ENCODE measurements around the gene ZNF410. TPM values are rescaled to one million over a fixed set of nuclear protein-coding genes. Genes with fewer than 3 reads are reported as not detected.
"Not testable (repeated sequence)": the region's sequence is repeated elsewhere in the genome, so short reads cannot be mapped to it uniquely, and the experiment has no call there.

Gene ZNF410
- total RNA-seq, 1 donor from 2014 or later = 54.7 TPM

- DNase-seq (ENCODE audit: low spot score) = no peak
Measured at GRCh38 chr14:73884438-73885190, 2.0 kb upstream of the ZNF410 start.

DNA sequence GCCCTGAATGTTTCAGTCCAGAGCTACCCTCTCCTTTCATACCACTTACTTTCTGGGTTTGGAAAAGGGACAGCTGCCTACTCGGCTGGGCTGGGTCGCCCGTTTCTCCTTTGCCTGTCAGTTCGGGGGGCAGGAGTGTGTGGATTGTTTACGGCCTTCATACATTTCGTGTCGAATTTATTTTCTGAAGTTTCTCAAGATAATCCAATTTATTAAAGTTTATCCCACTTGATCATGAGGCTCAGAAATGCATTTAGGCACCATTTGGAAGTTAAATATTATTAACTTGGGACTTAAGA, 608 bp downstream of the ZNF410 start:
- DNase-seq (ENCODE audit: low spot score) = no peak

GRCh38 chr14:73887694-73888459, 1.2 kb downstream of the ZNF410 start:
- DNase-seq (ENCODE audit: low spot score) = no peak

DNA sequence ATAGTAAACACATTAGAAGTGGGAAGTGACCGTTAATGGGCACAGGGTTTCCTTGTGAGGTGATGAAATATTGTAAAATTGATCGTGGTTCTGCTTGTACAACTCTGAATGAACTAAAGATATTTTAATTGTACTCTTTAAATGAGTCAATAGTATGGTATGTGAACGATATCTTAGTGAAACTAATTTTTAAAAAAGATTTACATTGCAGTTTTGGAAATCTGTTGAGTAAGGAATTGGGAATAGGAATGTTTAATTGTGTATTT, 1.7 kb downstream of the ZNF410 start:
- no peak for DNase-seq (ENCODE audit: low spot score)

- no peak for DNase-seq (ENCODE audit: low spot score)
Measured at GRCh38 chr14:73888971-73889370, 2.3 kb downstream of the ZNF410 start.

DNA sequence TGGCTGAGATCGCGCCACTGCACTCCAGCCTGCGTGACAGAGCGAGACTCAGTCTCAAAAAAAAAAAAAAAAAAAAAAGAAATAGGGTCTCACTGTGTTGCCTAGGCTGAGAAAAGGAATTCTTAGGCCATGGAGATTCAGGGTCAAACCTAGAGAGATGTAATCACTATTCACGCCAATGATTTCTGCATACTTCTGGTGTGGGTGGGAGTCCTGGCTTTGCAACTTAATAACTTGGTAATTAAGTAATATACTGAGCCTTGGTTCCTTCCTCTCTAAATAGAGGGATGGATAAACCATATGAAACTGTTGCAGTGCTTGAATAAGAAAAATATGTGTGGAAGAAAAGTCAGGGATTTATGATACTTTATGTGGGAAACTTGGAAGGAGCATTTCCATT, 2.7 kb downstream of the ZNF410 start:
- no peak for DNase-seq (ENCODE audit: low spot score)

- not testable (repeated sequence) for DNase-seq (ENCODE audit: low spot score)
Measured at GRCh38 chr14:73894180-73894687, 7.6 kb downstream of the ZNF410 start.

- DNase-seq (ENCODE audit: low spot score) = no peak
Measured at GRCh38 chr14:73895939-73896338, 9.3 kb downstream of the ZNF410 start.

- DNase-seq (ENCODE audit: low spot score) = no peak
Measured at GRCh38 chr14:73896521-73896920, 9.9 kb downstream of the ZNF410 start.

GRCh38 chr14:73903028-73903427, 16.4 kb downstream of the ZNF410 start:
- DNase-seq (ENCODE audit: low spot score) = no peak

GRCh38 chr14:73909681-73910080, 23.0 kb downstream of the ZNF410 start:
- DNase-seq (ENCODE audit: low spot score) = no peak

- DNase-seq (ENCODE audit: low spot score) = no peak
Measured at GRCh38 chr14:73913256-73913655, 26.6 kb downstream of the ZNF410 start.

DNA sequence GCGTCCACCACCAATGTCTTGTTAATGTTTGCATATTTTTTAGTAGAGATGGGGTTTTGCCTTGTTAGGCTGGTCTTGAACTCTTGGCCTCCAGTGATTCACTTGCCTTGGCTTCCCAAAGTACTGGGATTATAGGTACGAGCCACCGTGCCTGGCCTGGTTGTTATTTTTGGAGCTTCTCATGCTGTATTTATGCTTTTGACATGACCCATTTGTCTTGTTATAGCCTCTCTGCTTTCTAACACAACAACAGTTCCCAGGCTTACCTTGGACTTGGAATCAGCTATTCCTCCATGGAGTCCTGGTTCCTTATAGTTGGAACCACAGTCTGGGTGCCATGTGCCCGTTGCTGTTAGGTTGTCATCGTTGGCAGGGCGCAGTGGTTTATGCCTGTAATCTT, 29.7 kb downstream of the ZNF410 start:
- no peak for DNase-seq (ENCODE audit: low spot score)

DNA sequence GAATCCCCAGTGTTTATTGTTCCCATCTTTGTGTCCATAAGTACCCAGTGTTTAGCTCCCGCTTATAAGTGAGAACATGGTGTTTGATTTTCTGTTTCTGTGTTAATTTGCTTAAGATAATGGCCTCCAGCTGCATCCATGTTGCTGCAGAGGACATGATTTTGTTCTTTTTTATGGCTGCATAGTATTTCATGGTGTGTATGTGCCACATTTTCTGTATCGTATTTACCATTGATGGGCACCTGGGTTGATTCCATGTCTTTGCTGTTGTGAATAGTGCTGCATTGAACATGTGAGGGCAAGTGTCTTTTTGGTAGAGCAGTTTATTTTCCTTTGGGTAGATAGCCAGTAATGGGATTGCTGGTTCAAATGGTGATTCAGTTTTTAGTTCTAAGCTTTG, 32.8 kb downstream of the ZNF410 start:
- not testable (repeated sequence) for DNase-seq (ENCODE audit: low spot score)

GRCh38 chr14:73924337-73924736, 37.7 kb downstream of the ZNF410 start:
- DNase-seq (ENCODE audit: low spot score) = no peak

DNA sequence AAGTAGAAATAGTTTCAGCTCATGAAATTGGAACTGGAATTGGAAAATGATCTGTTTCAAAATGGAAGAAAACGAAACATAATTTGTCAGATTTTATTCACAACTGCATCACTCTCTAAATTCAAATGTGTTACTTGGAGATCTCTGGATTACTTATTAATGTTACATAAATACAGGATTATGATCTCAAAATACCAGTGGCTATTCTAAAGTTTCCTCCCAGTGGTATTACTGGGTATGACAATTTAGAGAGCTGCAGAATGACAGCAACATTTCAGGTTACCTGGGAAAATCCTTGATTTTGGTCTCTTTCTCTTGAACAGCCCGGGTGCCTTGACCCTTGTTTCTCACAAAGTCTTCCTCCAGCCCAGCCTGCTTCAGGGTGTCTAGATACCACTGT, 49.0 kb downstream of the ZNF410 start:
- DNase-seq (ENCODE audit: low spot score) = no peak

DNA sequence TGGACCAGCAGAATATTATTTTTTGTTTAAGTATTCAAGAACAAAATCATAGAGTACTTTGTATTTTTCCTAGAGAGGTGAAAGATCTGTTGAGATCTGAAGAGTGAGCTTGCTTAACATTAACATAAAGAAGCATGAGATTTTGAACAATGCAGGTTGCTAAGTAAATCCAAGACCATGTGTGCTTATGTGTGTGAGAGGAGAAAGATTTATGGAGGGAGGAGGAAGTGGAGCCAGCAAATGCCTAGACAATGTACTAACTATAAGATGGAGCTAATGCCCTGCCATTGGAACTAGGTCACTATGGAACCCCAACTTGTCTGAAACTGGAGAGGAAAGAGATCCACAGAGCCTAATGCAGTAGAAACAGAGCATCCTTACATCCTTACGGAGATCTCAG, 49.9 kb downstream of the ZNF410 start:
- DNase-seq (ENCODE audit: low spot score) = no peak

- no peak for DNase-seq (ENCODE audit: low spot score)
Measured at GRCh38 chr14:73937012-73937411, 50.4 kb downstream of the ZNF410 start.

DNA sequence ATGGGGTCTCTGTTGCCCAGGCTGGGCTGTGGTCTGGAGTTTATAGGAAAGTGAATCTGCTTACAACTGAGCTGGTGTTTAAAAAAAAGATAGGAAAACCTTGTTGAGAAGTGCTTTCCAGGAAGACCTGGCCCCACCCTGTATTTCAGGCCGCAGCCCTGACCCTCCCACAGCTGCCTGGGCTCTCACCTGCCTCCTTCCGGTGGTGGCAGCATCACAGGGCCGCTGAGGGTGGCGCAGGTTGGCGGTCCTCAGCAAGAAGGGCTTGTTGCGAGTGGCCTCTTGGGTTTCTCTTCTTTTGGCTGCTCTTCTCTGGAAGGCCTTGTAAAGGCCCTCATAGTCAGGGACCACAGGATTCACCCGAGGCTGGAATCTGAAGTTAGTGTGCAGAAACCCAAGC, 55.5 kb downstream of the ZNF410 start:
- DNase-seq (ENCODE audit: low spot score) = no peak

DNA sequence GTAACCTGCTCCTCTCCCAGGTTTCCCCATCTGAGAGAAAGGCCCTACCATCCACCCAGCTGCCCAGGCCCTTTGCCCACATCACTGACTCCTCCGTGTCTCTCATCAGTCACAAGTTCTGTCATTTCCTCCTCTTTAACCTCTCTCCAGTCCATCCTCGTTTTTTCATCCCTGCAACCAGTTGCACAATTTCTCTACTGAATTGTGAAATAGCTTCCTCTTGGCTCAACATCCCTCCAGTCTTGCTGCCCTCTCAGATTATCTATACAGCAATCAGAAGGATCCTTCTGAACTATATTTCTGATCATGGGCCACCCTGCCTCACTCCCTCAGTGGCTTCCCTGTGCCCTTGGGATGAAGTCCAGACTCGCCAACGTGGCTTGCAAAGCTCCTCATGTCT, 56.4 kb downstream of the ZNF410 start:
- DNase-seq (ENCODE audit: low spot score) = peak; percentile 60

- no peak for DNase-seq (ENCODE audit: low spot score)
Measured at GRCh38 chr14:73944432-73945158, 57.9 kb downstream of the ZNF410 start.

DNA sequence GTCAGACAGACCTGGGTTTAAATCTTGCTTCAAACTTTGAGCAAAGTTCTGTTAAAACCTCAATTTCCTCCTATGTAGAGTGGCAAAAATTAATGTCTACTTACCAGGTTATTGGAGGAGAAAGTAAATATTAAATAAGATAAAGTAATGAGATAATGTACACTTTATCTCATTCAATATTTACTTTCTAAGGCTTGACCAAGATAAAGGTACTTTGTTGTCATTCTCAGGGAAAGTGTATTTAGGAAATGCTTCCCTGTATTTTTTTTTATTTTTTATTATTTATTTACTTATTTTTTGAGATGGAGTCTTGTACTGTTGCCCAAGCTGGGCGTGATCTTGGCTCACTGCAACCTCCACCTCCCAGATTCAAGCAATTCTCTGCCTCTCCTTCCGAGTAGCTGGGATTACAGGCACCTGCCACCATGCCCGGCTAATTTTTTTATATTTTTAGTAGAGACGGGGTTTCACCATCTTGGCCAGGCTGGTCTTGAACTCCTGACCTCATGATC, 58.6 kb downstream of the ZNF410 start:
- DNase-seq (ENCODE audit: low spot score) = no peak
